ENCODE measurements around the gene DDX11. TPM values are rescaled to one million over a fixed set of nuclear protein-coding genes. Genes with fewer than 3 reads are reported as not detected.
"Not testable (repeated sequence)": the region's sequence is repeated elsewhere in the genome, so short reads cannot be mapped to it uniquely, and the experiment has no call there.

DDX11 gene
- total and polyA plus RNA-seq, 2 of the 4 experiments (the other 2 are of a cell fraction): 10.8 to 17.6 TPM

- CTCF ChIA-PET; H2BK20ac ChIP-seq (ENCODE audit: low read depth, low read length); DNase-seq; H3K4me1 ChIP-seq (ENCODE audit: control insufficient read depth, insufficient read depth, low read length); intact Hi-C loops (cut with micrococcal nuclease); H3K18ac ChIP-seq (ENCODE audit: low read depth, low read length); H3K9me3 ChIP-seq (ENCODE audit: control insufficient read depth, insufficient read depth, low read length); H2BK120ac ChIP-seq (ENCODE audit: low read depth, low read length); H3K9me1 ChIP-seq (ENCODE audit: insufficient read depth, low read length); H2BK15ac ChIP-seq (ENCODE audit: low read depth, low read length); POLR2A ChIA-PET (ENCODE audit: unreplicated experiment); BruUV-seq (replicated peaks); in situ Hi-C loops (cut with MboI; ENCODE audit: low sequenced_read_pairs); H2AK9ac ChIP-seq (replicated peaks; ENCODE audit: low read depth, low read length, poor library complexity); H3K27me3 ChIP-seq (ENCODE audit: control insufficient read depth, insufficient read depth, low read length); dilution Hi-C loops (cut with HindIII; ENCODE audit: low sequenced_read_pairs, unreplicated experiment); H3K79me1 ChIP-seq (ENCODE audit: low read depth in 1 of 2, low read length in 2 of 2); H4K20me1 ChIP-seq (ENCODE audit: insufficient read depth, low read length); H3K36me3 ChIP-seq (ENCODE audit: control insufficient read depth, insufficient read depth, low read length): not testable (repeated sequence)
- no CpG with 5 or more reads among the region's 16 CpGs for WGBS, 2 experiments (ENCODE audit: extremely low coverage in 2 of 2, insufficient read length in 1 of 2)
- H2BK5ac ChIP-seq (ENCODE audit: low read depth, low read length, poor library complexity, severe bottlenecking): peak overlapping the region; percentile 39
- peak overlapping the region; percentile 70 for H2AFZ ChIP-seq (replicated peaks; ENCODE audit: low read length, poor library complexity)
- H3K4ac ChIP-seq (ENCODE audit: low read depth, low read length): peak overlapping the region; percentile 90
- ATAC-seq (ENCODE audit: low read depth): peak; percentile 43
- H3K56ac ChIP-seq (ENCODE audit: extremely low read depth, insufficient read depth, low read length): peak overlapping the region; percentile 96
- TF ChIP-seq CTCF (conservative IDR thresholded peaks at IDR 0.05; ENCODE audit: low read depth, low read length): 0 out of 2 replicates have a peak, but pooled peaks have one; percentile 2
- peak overlapping the region; percentile 90 for H3K23ac ChIP-seq (ENCODE audit: low read depth, low read length)
- H3K4me2 ChIP-seq (ENCODE audit: low read depth, low read length): peak overlapping the region; percentile 90
- H3K14ac ChIP-seq (replicated peaks; ENCODE audit: low read depth, low read length): peak overlapping the region; percentile 97
- H4K5ac ChIP-seq (ENCODE audit: low read depth, low read length): peak overlapping the region; percentile 45; the same call in 1 of the 2 replicates
- peak overlapping the region; percentile 87; the same call in 1 of the 2 replicates for H2AK5ac ChIP-seq (ENCODE audit: low read depth, low read length)
- peak overlapping the region; percentile 69 for H3K9ac ChIP-seq (ENCODE audit: low read depth, low read length)
- H3K27ac ChIP-seq (ENCODE audit: insufficient read depth, low read length): peak overlapping the region; percentile 49
- peak overlapping the region; percentile 55 to 95 for H4K8ac ChIP-seq (ENCODE audit: low read depth in 2 of 2, low read length in 2 of 2)
- H4K91ac ChIP-seq (ENCODE audit: insufficient read depth, low read depth, low read length): peak overlapping the region; percentile 90
- H3K4me3 ChIP-seq (ENCODE audit: insufficient read depth, low read depth, low read length): peak overlapping the region; percentile 68
These were observed 744 bp downstream of the DDX11 start for GRCh38 chr12:31074333-31074874.

GRCh38 chr12:31076150-31076549, 2.5 kb downstream of the DDX11 start:
- H2AK9ac ChIP-seq (replicated peaks; ENCODE audit: low read depth, low read length, poor library complexity); H3K79me1 ChIP-seq (ENCODE audit: low read depth in 1 of 2, low read length in 2 of 2); H3K27ac ChIP-seq (ENCODE audit: insufficient read depth, low read length); H2AFZ ChIP-seq (replicated peaks; ENCODE audit: low read length, poor library complexity); intact Hi-C loops (cut with micrococcal nuclease); H2BK120ac ChIP-seq (ENCODE audit: low read depth, low read length); H3K9ac ChIP-seq (ENCODE audit: low read depth, low read length); H3K23ac ChIP-seq (ENCODE audit: low read depth, low read length); H4K91ac ChIP-seq (ENCODE audit: insufficient read depth, low read depth, low read length); H2AK5ac ChIP-seq (ENCODE audit: low read depth, low read length); H4K20me1 ChIP-seq (ENCODE audit: insufficient read depth, low read length); BruUV-seq (replicated peaks); H3K36me3 ChIP-seq (ENCODE audit: control insufficient read depth, insufficient read depth, low read length); dilution Hi-C loops (cut with HindIII; ENCODE audit: low sequenced_read_pairs, unreplicated experiment); H2BK5ac ChIP-seq (ENCODE audit: low read depth, low read length, poor library complexity, severe bottlenecking); H4K5ac ChIP-seq (ENCODE audit: low read depth, low read length); ATAC-seq (ENCODE audit: low read depth); H2BK20ac ChIP-seq (ENCODE audit: low read depth, low read length); CTCF ChIA-PET; H3K4me1 ChIP-seq (ENCODE audit: control insufficient read depth, insufficient read depth, low read length); H3K4me2 ChIP-seq (ENCODE audit: low read depth, low read length); H3K14ac ChIP-seq (replicated peaks; ENCODE audit: low read depth, low read length); H3K9me3 ChIP-seq (ENCODE audit: control insufficient read depth, insufficient read depth, low read length); H3K18ac ChIP-seq (ENCODE audit: low read depth, low read length); POLR2A ChIA-PET (ENCODE audit: unreplicated experiment); DNase-seq; H3K56ac ChIP-seq (ENCODE audit: extremely low read depth, insufficient read depth, low read length); H3K27me3 ChIP-seq (ENCODE audit: control insufficient read depth, insufficient read depth, low read length); H3K4me3 ChIP-seq (ENCODE audit: insufficient read depth, low read depth, low read length); H3K4ac ChIP-seq (ENCODE audit: low read depth, low read length); in situ Hi-C loops (cut with MboI; ENCODE audit: low sequenced_read_pairs); H4K8ac ChIP-seq (ENCODE audit: low read depth in 2 of 2, low read length in 2 of 2); H3K9me1 ChIP-seq (ENCODE audit: insufficient read depth, low read length); H2BK15ac ChIP-seq (ENCODE audit: low read depth, low read length): not testable (repeated sequence)
- no CpG with 5 or more reads among the region's 11 CpGs for WGBS, 2 experiments (ENCODE audit: extremely low coverage in 2 of 2, insufficient read length in 1 of 2)

Measured in IMR-90 (cell line).